ENCODE measurements around the gene PLCB1. TPM values are rescaled to one million over a fixed set of nuclear protein-coding genes. Genes with fewer than 3 reads are reported as not detected.
A peak's percentile ranks its signal among the peaks of the same experiment; 100 is the strongest.

The PLCB1 gene
- total and polyA plus RNA-seq, 10 of the 15 experiments (the other 5 are each of a cell fraction or from before 2014, with no cell fraction given) = 0.05 to 5.3 (median 0.17) TPM; not detected in 1

GRCh38 chr20:8454137-8454712 is 322.2 kb downstream of the PLCB1 start:
- no peak overlapping the region for H3K4me3 ChIP-seq
- no peaks in the 10 kb centered on the region for H3K36me3 ChIP-seq (ENCODE audit: control insufficient read depth in 2 of 2, insufficient read depth in 2 of 2, low read length in 1 of 2)
- POLR2A ChIA-PET = no interaction called here
- no peak overlapping the region for H2AFZ ChIP-seq (ENCODE audit: control insufficient read depth, low read depth, low read length)
- no peaks in the 10 kb centered on the region for H3K4me1 ChIP-seq (ENCODE audit: control insufficient read depth, insufficient read depth, low read length)
- RAD21 ChIA-PET (ENCODE audit: unreplicated experiment) = interaction anchor here (0.6 kb wide), 1 partner anchor 324 kb away, joined by 3 read pairs; no protein-coding TSS in a partner anchor
- no peak overlapping the region for H3K27ac ChIP-seq (ENCODE audit: control insufficient read depth, insufficient read depth)
- CTCF ChIA-PET = interaction anchor here (0.7 to 1.7 kb wide), 8 partner anchors 60 to 411 kb away, joined by 3 to 9 read pairs (median 3); no protein-coding TSS in a partner anchor
- H3K4me2 ChIP-seq (ENCODE audit: control insufficient read depth, insufficient read depth) = no peak overlapping the region
- FAIRE-seq (no peak), ATAC-seq (peak; percentile 87), DNase-seq (ENCODE audit: low read depth, low spot score) (peak; percentile 17)
- no TSS peak for BruUV-seq (replicated peaks)
- intact Hi-C loops (cut with micrococcal nuclease; ENCODE audit: unreplicated experiment) = loop anchor here (2.0 to 5.0 kb wide), 5 partner anchors 61 to 407 kb away; partner anchors contain the start of gene PLCB1
- no peaks in the 10 kb centered on the region for H3K9me3 ChIP-seq (replicated peaks; ENCODE audit: control insufficient read depth, insufficient read depth, low read length)
- H4K20me1 ChIP-seq (ENCODE audit: control insufficient read depth, insufficient read depth) = no peaks in the 10 kb centered on the region
- H3K9ac ChIP-seq (ENCODE audit: control insufficient read depth, insufficient read depth, low read length) = no peak overlapping the region
- H3K27me3 ChIP-seq (replicated peaks in 1 of 2; ENCODE audit: control insufficient read depth in 2 of 2, insufficient read depth in 2 of 2, low read length in 1 of 2) = no peaks in the 10 kb centered on the region
- in situ Hi-C loops (cut with MboI) = no loop called here
- 0 out of 2 replicates have a peak, but pooled peaks have one; percentile 8 for TF ChIP-seq IKZF1 (conservative IDR thresholded peaks at IDR 0.05)
- TF ChIP-seq, protein P1, sequence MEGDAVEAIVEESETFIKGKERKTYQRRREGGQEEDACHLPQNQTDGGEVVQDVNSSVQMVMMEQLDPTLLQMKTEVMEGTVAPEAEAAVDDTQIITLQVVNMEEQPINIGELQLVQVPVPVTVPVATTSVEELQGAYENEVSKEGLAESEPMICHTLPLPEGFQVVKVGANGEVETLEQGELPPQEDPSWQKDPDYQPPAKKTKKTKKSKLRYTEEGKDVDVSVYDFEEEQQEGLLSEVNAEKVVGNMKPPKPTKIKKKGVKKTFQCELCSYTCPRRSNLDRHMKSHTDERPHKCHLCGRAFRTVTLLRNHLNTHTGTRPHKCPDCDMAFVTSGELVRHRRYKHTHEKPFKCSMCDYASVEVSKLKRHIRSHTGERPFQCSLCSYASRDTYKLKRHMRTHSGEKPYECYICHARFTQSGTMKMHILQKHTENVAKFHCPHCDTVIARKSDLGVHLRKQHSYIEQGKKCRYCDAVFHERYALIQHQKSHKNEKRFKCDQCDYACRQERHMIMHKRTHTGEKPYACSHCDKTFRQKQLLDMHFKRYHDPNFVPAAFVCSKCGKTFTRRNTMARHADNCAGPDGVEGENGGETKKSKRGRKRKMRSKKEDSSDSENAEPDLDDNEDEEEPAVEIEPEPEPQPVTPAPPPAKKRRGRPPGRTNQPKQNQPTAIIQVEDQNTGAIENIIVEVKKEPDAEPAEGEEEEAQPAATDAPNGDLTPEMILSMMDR (IDR thresholded peaks at IDR 0.05 in 2 of 3, conservative IDR thresholded peaks at IDR 0.05 in 1 of 3; ENCODE audit: control insufficient read depth in 2 of 3, extremely low read depth in 1 of 3, insufficient read depth in 1 of 3, low read depth in 3 of 3, low read length in 3 of 3) = peak; percentile 52 to 57 (median 52)
- no peak for TF ChIP-seq STAT3 (IDR thresholded peaks at IDR 0.05; ENCODE audit: low read depth, low read length)
- TF ChIP-seq RAD21 (IDR thresholded peaks at IDR 0.05; ENCODE audit: insufficient read depth, low read depth, low read length) = peak; percentile 74
- peak; percentile 59; the same call in 1 of the 2 replicates for TF ChIP-seq SMC3 (IDR thresholded peaks at IDR 0.05; ENCODE audit: borderline replicate concordance, low read length)
- SMC1A ChIA-PET (ENCODE audit: uncharacterized antibody, unreplicated experiment) = interaction anchor here (1.0 to 1.2 kb wide), 4 partner anchors 64 to 410 kb away, joined by 3 to 8 read pairs (median 5); no protein-coding TSS in a partner anchor
- H3K79me2 ChIP-seq (ENCODE audit: control insufficient read depth, insufficient read depth, low read length) = no peaks in the 10 kb centered on the region
- 22% methylated on average over 6 of the region's 6 CpGs for WGBS (ENCODE audit: insufficient coverage, insufficient replicate concordance, low lambda C conversion rate, missing lambda C conversion rate)
